ENCODE data around the gene PREPL.

DNA sequence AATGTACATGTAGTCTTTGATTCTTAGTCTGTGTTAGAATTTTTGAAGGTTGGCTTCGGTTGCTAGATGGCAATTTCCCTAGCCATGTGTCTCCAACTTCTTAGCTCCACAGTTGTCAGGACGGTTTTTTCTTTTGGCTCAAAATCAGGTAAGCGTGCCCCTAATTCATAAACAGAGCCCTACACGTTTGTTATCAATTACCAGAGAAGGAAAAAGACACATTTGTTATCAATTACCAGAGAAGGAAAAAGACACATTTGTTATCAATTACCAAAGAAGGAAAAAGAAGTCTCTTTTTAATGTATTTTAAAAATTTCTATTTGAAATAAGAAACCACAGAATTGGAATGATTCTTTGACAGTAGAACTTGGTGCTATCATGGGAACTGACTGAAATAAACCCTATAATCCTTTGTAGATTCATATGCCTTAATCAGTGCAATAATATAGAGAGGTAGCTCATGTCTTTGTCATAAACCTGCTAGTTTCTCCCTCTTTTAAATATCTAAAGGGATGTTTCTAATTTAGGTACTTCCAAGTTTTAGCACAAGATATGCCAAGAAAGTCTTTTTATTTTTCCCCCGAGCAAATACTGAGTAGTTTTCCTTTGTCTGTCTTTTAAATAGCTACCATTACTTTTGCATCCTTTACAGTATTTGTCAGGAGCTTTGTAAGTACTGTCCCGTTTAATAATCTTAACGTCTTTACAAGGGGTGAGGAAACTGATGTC, 36.3 kb upstream of the PREPL start:
- TF ChIP-seq, protein P1, sequence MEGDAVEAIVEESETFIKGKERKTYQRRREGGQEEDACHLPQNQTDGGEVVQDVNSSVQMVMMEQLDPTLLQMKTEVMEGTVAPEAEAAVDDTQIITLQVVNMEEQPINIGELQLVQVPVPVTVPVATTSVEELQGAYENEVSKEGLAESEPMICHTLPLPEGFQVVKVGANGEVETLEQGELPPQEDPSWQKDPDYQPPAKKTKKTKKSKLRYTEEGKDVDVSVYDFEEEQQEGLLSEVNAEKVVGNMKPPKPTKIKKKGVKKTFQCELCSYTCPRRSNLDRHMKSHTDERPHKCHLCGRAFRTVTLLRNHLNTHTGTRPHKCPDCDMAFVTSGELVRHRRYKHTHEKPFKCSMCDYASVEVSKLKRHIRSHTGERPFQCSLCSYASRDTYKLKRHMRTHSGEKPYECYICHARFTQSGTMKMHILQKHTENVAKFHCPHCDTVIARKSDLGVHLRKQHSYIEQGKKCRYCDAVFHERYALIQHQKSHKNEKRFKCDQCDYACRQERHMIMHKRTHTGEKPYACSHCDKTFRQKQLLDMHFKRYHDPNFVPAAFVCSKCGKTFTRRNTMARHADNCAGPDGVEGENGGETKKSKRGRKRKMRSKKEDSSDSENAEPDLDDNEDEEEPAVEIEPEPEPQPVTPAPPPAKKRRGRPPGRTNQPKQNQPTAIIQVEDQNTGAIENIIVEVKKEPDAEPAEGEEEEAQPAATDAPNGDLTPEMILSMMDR (IDR thresholded peaks at IDR 0.05): no peak
- no peak for TF ChIP-seq POLR2A (IDR thresholded peaks at IDR 0.05)
